Measurements from ENCODE around the gene MAN1A1.

DNA sequence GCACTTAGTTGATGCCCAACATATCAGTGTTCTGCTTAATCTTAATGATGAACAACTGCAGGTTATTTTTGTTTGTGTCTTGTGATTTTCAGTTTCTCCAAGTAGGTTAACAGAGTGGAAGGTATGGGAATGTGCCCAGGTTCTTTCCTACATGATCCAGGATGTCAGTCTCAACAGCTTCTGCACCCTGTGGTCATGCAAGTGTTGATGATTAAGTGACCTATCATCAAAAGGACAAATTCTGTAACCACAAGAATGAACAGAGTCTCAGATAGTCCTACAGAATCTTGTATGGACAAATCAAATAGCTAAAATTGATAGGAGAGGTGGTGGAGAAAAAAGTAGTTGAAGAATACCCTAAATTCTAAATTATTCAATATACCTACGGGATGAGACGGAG is 26.1 kb downstream of the MAN1A1 start:
- TF ChIP-seq, protein P1, sequence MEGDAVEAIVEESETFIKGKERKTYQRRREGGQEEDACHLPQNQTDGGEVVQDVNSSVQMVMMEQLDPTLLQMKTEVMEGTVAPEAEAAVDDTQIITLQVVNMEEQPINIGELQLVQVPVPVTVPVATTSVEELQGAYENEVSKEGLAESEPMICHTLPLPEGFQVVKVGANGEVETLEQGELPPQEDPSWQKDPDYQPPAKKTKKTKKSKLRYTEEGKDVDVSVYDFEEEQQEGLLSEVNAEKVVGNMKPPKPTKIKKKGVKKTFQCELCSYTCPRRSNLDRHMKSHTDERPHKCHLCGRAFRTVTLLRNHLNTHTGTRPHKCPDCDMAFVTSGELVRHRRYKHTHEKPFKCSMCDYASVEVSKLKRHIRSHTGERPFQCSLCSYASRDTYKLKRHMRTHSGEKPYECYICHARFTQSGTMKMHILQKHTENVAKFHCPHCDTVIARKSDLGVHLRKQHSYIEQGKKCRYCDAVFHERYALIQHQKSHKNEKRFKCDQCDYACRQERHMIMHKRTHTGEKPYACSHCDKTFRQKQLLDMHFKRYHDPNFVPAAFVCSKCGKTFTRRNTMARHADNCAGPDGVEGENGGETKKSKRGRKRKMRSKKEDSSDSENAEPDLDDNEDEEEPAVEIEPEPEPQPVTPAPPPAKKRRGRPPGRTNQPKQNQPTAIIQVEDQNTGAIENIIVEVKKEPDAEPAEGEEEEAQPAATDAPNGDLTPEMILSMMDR (IDR thresholded peaks at IDR 0.05) = no peak
- TF ChIP-seq POLR2A (IDR thresholded peaks at IDR 0.05) = no peak
- no peak for TF ChIP-seq POLR2AphosphoS5 (IDR thresholded peaks at IDR 0.05)

Data from sigmoid colon (tissue), 4 donors.